Measurements from ENCODE around the gene HMGN3.

HMGN3 gene

DNA sequence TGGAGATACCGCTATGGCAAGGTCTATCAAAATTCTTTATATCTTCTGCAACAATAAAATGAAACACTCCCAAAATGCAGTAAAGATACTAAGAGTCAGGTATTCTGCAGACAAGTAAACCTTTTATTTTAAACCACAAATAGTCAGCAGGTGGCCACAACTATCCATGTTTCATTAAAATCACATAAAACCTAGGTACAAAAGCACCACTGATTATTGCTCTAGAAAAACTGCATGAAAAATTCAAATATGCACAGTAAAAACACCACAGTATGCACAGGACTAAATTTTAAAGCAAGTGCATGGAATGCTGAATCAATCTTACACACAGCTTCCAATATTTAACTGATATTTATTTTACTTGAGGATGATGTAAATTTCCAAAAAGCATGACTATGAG is 33.3 kb downstream of the HMGN3 start:
- ATAC-seq: no peak
- no peak for TF ChIP-seq ZC3H10 (CRISPR knock-in tag; IDR thresholded peaks at IDR 0.05)
- TF ChIP-seq, protein P1, sequence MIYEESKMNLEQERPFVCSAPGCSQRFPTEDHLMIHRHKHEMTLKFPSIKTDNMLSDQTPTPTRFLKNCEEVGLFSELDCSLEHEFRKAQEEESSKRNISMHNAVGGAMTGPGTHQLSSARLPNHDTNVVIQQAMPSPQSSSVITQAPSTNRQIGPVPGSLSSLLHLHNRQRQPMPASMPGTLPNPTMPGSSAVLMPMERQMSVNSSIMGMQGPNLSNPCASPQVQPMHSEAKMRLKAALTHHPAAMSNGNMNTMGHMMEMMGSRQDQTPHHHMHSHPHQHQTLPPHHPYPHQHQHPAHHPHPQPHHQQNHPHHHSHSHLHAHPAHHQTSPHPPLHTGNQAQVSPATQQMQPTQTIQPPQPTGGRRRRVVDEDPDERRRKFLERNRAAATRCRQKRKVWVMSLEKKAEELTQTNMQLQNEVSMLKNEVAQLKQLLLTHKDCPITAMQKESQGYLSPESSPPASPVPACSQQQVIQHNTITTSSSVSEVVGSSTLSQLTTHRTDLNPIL (CRISPR knock-in tag; IDR thresholded peaks at IDR 0.05; ENCODE audit: low read depth): no peak
- no peak for TF ChIP-seq PPARA (CRISPR knock-in tag; IDR thresholded peaks at IDR 0.05; ENCODE audit: borderline replicate concordance)
- TF ChIP-seq GLIS3 (CRISPR knock-in tag; IDR thresholded peaks at IDR 0.05): no peak
- TF ChIP-seq RARB (CRISPR knock-in tag; IDR thresholded peaks at IDR 0.05): no peak
- TF ChIP-seq ARNTL (CRISPR knock-in tag; IDR thresholded peaks at IDR 0.05; ENCODE audit: borderline replicate concordance, low read depth): no peak

DNA sequence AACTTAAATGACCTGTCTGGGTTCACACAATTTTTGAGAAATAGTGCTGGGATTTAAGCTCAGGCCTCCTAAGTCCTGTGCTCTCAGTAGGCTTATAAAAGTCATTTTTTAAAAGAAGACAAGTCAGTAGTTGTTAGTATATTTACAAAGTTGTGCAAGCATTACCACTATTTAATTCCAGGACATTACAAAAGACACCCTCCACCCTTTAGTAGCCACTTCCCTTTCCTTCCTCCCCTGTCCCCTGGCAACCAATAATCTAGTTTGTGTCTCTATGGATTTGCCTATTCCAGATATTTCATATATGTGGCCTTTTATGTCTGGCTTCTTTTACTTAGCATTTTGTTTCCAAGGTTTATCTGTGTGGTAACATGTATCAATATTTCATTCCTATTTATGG is 37.6 kb downstream of the HMGN3 start:
- no peak for ATAC-seq
- TF ChIP-seq, protein P2, sequence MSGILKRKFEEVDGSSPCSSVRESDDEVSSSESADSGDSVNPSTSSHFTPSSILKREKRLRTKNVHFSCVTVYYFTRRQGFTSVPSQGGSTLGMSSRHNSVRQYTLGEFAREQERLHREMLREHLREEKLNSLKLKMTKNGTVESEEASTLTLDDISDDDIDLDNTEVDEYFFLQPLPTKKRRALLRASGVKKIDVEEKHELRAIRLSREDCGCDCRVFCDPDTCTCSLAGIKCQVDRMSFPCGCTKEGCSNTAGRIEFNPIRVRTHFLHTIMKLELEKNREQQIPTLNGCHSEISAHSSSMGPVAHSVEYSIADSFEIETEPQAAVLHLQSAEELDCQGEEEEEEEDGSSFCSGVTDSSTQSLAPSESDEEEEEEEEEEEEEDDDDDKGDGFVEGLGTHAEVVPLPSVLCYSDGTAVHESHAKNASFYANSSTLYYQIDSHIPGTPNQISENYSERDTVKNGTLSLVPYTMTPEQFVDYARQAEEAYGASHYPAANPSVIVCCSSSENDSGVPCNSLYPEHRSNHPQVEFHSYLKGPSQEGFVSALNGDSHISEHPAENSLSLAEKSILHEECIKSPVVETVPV (CRISPR knock-in tag; IDR thresholded peaks at IDR 0.05): no peak
- TF ChIP-seq, protein P3, sequence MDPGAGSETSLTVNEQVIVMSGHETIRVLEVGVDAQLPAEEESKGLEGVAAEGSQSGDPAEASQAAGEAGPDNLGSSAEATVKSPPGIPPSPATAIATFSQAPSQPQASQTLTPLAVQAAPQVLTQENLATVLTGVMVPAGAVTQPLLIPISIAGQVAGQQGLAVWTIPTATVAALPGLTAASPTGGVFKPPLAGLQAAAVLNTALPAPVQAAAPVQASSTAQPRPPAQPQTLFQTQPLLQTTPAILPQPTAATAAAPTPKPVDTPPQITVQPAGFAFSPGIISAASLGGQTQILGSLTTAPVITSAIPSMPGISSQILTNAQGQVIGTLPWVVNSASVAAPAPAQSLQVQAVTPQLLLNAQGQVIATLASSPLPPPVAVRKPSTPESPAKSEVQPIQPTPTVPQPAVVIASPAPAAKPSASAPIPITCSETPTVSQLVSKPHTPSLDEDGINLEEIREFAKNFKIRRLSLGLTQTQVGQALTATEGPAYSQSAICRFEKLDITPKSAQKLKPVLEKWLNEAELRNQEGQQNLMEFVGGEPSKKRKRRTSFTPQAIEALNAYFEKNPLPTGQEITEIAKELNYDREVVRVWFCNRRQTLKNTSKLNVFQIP (CRISPR knock-in tag; IDR thresholded peaks at IDR 0.05; ENCODE audit: borderline replicate concordance, low read depth): no peak

DNA sequence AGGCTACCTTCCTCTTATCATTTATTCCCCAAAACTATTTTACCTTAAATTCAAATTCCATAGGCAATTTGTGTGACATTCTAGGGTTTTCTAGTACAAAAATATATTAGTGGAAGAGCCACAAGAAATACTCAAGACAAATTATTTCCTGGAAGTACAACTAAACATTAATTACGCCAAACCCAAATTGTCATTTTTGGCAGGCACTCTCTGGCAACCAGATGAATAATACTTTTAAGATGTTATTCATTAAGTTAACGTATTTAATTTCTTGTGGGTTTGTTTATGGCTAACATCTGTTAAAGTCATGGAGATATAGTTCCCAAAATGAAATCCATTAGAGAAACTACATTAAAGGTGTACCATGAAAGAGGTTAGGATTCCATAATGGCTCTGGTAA is 40.5 kb downstream of the HMGN3 start:
- peak; percentile 44 for TF ChIP-seq TCF4 (CRISPR knock-in tag; IDR thresholded peaks at IDR 0.05; ENCODE audit: borderline replicate concordance)
- TF ChIP-seq ISL1 (CRISPR knock-in tag; IDR thresholded peaks at IDR 0.05): no peak
- ATAC-seq: no peak; the same call in 2 of the 3 replicates

DNA sequence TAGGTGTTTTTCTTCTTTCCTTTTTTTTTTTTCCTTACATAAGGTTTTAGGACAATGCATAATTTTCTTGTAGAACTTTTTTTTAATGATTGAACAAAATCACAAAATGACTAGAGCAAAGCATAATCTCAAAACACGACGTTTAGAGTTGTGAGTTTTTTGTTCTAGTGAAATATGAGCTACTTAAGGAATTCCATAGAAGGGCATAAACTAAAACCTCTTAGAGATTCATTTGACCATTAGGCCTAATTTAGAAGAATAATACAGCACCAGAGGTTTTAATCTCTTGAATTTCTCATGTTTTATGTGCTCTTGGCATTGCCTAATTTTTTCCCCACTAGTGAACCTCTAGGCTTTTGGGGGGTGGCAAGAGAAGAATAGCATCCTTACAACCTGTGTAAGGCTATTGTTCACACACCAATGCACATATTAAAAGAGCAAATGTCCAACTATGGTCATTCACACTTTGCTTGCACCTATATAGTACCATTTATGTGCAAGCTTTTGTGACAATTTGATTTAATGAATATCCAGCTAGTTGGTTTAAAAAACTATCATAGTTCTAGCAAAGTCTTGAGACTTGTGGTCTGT is 44.6 kb downstream of the HMGN3 start:
- no peak for TF ChIP-seq ZC3H10 (CRISPR knock-in tag; IDR thresholded peaks at IDR 0.05)
- TF ChIP-seq ISL1 (CRISPR knock-in tag; IDR thresholded peaks at IDR 0.05): no peak
- TF ChIP-seq TOX (CRISPR knock-in tag; IDR thresholded peaks at IDR 0.05; ENCODE audit: borderline replicate concordance): no peak
- no peak for TF ChIP-seq CSDC2 (CRISPR knock-in tag; IDR thresholded peaks at IDR 0.05)
- TF ChIP-seq, protein P4, sequence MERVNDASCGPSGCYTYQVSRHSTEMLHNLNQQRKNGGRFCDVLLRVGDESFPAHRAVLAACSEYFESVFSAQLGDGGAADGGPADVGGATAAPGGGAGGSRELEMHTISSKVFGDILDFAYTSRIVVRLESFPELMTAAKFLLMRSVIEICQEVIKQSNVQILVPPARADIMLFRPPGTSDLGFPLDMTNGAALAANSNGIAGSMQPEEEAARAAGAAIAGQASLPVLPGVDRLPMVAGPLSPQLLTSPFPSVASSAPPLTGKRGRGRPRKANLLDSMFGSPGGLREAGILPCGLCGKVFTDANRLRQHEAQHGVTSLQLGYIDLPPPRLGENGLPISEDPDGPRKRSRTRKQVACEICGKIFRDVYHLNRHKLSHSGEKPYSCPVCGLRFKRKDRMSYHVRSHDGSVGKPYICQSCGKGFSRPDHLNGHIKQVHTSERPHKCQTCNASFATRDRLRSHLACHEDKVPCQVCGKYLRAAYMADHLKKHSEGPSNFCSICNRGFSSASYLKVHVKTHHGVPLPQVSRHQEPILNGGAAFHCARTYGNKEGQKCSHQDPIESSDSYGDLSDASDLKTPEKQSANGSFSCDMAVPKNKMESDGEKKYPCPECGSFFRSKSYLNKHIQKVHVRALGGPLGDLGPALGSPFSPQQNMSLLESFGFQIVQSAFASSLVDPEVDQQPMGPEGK (CRISPR knock-in tag; IDR thresholded peaks at IDR 0.05; ENCODE audit: borderline replicate concordance): no peak
- no peak for TF ChIP-seq ZNF70 (CRISPR knock-in tag; IDR thresholded peaks at IDR 0.05)
- no peak for TF ChIP-seq ARNTL (CRISPR knock-in tag; IDR thresholded peaks at IDR 0.05; ENCODE audit: borderline replicate concordance, low read depth)
- no peak for TF ChIP-seq PPARA (CRISPR knock-in tag; IDR thresholded peaks at IDR 0.05; ENCODE audit: borderline replicate concordance)
- TF ChIP-seq ZFP30 (CRISPR knock-in tag; IDR thresholded peaks at IDR 0.05): no peak
- no peak for TF ChIP-seq ZNF565 (CRISPR knock-in tag; conservative IDR thresholded peaks at IDR 0.05; ENCODE audit: low read depth)
- TF ChIP-seq BACH2 (CRISPR knock-in tag; IDR thresholded peaks at IDR 0.05; ENCODE audit: borderline replicate concordance): no peak
- TF ChIP-seq, protein P3 (CRISPR knock-in tag; IDR thresholded peaks at IDR 0.05; ENCODE audit: borderline replicate concordance, low read depth): no peak
- no peak for TF ChIP-seq ZFP3 (CRISPR knock-in tag; IDR thresholded peaks at IDR 0.05)
- TF ChIP-seq, protein P5, sequence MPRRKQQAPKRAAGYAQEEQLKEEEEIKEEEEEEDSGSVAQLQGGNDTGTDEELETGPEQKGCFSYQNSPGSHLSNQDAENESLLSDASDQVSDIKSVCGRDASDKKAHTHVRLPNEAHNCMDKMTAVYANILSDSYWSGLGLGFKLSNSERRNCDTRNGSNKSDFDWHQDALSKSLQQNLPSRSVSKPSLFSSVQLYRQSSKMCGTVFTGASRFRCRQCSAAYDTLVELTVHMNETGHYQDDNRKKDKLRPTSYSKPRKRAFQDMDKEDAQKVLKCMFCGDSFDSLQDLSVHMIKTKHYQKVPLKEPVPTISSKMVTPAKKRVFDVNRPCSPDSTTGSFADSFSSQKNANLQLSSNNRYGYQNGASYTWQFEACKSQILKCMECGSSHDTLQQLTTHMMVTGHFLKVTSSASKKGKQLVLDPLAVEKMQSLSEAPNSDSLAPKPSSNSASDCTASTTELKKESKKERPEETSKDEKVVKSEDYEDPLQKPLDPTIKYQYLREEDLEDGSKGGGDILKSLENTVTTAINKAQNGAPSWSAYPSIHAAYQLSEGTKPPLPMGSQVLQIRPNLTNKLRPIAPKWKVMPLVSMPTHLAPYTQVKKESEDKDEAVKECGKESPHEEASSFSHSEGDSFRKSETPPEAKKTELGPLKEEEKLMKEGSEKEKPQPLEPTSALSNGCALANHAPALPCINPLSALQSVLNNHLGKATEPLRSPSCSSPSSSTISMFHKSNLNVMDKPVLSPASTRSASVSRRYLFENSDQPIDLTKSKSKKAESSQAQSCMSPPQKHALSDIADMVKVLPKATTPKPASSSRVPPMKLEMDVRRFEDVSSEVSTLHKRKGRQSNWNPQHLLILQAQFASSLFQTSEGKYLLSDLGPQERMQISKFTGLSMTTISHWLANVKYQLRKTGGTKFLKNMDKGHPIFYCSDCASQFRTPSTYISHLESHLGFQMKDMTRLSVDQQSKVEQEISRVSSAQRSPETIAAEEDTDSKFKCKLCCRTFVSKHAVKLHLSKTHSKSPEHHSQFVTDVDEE (CRISPR knock-in tag; IDR thresholded peaks at IDR 0.05): no peak
- TF ChIP-seq GLIS3 (CRISPR knock-in tag; IDR thresholded peaks at IDR 0.05): no peak
- TF ChIP-seq RARB (CRISPR knock-in tag; IDR thresholded peaks at IDR 0.05): no peak
- no peak for TF ChIP-seq SNAI2 (CRISPR knock-in tag; IDR thresholded peaks at IDR 0.05)
- no peak for TF ChIP-seq ESRRG (CRISPR knock-in tag; IDR thresholded peaks at IDR 0.05)
- ATAC-seq: no peak

Data from SK-N-SH treated with all-trans-retinoic acid at 6 μM for 48 hours (cell line).